Body of pancreas (tissue), 4 donors: ENCODE data around the gene ENOPH1.

Experiments used
- POLR2A ChIP-seq, 3 donors: fragments of 450-650 bp; IDR thresholded peaks; one replicate each; pipeline ENCODE4 v1.6.1; 2016; ENCODE audit warnings: antibody characterized with exemption in 3 of 3, mild to moderate bottlenecking in 2 of 3
- TF ChIP-seq, protein P1 (sequence below), 7 experiments: fragments of 450-650 bp in 4 of 7; fragments of 200-600 bp in 3 of 7; sonication (generic) in 3 of 7; IDR thresholded peaks; one replicate each; pipeline ENCODE4 v1.5.1; 2016 to 2019; ENCODE audit warnings: antibody characterized with exemption in 7 of 7

DNA sequence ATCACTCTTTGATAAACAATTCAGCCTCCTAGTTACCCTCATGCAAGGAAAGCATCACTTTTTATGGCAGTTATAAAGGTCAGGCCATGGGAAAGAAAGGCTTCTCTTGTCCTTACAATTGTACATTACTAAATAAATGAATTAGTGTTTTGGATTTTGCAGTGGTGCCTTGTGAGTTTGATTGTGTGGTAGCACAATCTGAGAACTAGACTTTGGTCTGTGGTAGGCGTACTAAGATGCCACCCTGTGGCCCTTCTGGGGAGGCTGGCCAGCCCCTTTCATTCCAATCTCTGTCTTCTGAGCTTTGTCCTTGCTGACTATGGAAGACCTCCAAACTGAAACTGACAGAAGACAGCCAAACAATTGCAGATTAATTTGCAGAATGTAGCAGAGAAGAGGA, 42.0 kb upstream of the ENOPH1 start:
- TF ChIP-seq, protein P1, sequence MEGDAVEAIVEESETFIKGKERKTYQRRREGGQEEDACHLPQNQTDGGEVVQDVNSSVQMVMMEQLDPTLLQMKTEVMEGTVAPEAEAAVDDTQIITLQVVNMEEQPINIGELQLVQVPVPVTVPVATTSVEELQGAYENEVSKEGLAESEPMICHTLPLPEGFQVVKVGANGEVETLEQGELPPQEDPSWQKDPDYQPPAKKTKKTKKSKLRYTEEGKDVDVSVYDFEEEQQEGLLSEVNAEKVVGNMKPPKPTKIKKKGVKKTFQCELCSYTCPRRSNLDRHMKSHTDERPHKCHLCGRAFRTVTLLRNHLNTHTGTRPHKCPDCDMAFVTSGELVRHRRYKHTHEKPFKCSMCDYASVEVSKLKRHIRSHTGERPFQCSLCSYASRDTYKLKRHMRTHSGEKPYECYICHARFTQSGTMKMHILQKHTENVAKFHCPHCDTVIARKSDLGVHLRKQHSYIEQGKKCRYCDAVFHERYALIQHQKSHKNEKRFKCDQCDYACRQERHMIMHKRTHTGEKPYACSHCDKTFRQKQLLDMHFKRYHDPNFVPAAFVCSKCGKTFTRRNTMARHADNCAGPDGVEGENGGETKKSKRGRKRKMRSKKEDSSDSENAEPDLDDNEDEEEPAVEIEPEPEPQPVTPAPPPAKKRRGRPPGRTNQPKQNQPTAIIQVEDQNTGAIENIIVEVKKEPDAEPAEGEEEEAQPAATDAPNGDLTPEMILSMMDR (IDR thresholded peaks at IDR 0.05): no peak
- no peak for TF ChIP-seq POLR2A (IDR thresholded peaks at IDR 0.05)
